GM23248 (cell line): ENCODE measurements around the gene WWTR1.

Experiments used
- EZH2 ChIP-seq: fragments of 200-600 bp; sonication (generic); IDR thresholded peaks from 2 replicates; pipeline ENCODE4 v1.6.1; 2018; ENCODE audit warnings: antibody characterized with exemption, mild to moderate bottlenecking; ENCODE audit not compliant: insufficient read depth, poor library complexity, severe bottlenecking
- EZH2phosphoT487 ChIP-seq: fragments of 200-600 bp; sonication (generic); IDR thresholded peaks from 2 replicates; pipeline ENCODE4 v1.6.1; 2018; ENCODE audit warnings: antibody characterized with exemption, moderate library complexity, mild to moderate bottlenecking, low read depth; ENCODE audit not compliant: insufficient read depth

DNA sequence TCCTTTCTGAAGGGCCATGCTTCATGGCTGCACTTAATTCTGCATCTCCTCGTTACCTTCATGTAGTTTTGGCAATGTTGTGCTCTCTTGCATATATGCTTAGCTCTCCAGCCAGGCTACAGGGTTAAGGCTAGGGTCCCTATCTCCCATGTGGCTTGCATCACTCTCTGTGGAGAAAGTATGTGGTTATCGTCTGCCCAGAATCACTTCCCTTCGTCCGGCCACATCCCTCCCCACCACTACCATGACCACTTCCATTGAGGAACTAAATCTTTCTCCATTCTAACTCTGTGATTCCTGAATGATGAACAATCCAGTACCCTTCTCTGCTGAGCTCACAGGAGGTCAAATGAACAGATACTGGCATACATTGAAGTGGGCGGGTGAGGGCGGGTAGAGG, 34.0 kb downstream of the WWTR1 start:
- TF ChIP-seq EZH2phosphoT487 (no peak), EZH2 (no peak)
